Parathyroid adenoma (tissue), 2 donors: ENCODE measurements around the gene ARSJ.

Experiments used
- H2AFZ ChIP-seq: fragments of 300-600 bp; sonication (generic); one replicate; pipeline ENCODE4 v1.7.0; 2017; ENCODE audit warnings: antibody characterized with exemption, mild to moderate bottlenecking
- H3K27ac ChIP-seq: fragments of 300-600 bp; sonication (generic); one replicate; pipeline ENCODE4 v1.7.0; 2017
- H3K27me3 ChIP-seq: fragments of 300-600 bp; sonication (generic); one replicate; pipeline ENCODE4 v1.7.0; 2017; ENCODE audit warnings: low read length; ENCODE audit not compliant: control insufficient read depth, insufficient read depth
- H3K36me3 ChIP-seq: fragments of 300-600 bp; sonication (generic); one replicate; pipeline ENCODE4 v1.7.0; 2017; ENCODE audit warnings: low read length; ENCODE audit not compliant: control insufficient read depth, insufficient read depth
- H3K4me1 ChIP-seq: fragments of 300-600 bp; sonication (generic); one replicate; pipeline ENCODE4 v1.7.0; 2017; ENCODE audit warnings: control low read depth
- H3K4me2 ChIP-seq: fragments of 300-600 bp; sonication (generic); one replicate; pipeline ENCODE4 v1.7.0; 2017; ENCODE audit warnings: low read length
- H3K4me3 ChIP-seq: fragments of 300-600 bp; sonication (generic); one replicate; pipeline ENCODE4 v1.7.0; 2017; ENCODE audit warnings: low read depth, low read length
- H3K79me2 ChIP-seq: fragments of 300-600 bp; sonication (generic); one replicate; pipeline ENCODE4 v1.7.0; 2017; ENCODE audit warnings: control low read depth
- H3K9ac ChIP-seq: fragments of 300-600 bp; sonication (generic); one replicate; pipeline ENCODE4 v1.7.0; 2017; ENCODE audit warnings: mild to moderate bottlenecking
- H3K9me3 ChIP-seq: fragments of 300-600 bp; sonication (generic); one replicate; pipeline ENCODE4 v1.7.0; 2017; ENCODE audit warnings: low read length; ENCODE audit not compliant: control insufficient read depth
- TF ChIP-seq, protein P1 (sequence below): fragments of 300-600 bp; sonication (generic); IDR thresholded peaks from one replicate; pipeline ENCODE4 v1.7.0; 2017; ENCODE audit warnings: antibody characterized with exemption, mild to moderate bottlenecking
- donor health status: primary hyperparathyroidism.

Gene ARSJ

DNA sequence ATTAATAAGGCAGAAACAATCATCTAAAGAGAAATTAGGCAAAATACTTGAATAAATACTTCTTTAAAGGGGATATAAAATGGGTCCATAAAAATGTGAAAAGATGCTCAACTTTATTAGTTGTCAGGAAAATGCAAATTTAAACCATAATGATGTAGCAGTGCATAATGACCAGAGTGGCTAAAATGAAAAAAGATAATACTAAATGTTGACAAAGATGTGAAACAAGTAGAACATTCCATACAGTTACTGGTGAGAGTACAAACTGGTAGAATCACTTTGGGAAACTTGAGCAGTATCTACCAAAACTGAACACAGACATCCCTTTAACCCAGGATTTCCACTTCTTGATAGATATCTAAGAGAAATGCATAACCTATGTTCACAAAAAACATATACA is 5.0 kb downstream of the ARSJ start:
- TF ChIP-seq, protein P1, sequence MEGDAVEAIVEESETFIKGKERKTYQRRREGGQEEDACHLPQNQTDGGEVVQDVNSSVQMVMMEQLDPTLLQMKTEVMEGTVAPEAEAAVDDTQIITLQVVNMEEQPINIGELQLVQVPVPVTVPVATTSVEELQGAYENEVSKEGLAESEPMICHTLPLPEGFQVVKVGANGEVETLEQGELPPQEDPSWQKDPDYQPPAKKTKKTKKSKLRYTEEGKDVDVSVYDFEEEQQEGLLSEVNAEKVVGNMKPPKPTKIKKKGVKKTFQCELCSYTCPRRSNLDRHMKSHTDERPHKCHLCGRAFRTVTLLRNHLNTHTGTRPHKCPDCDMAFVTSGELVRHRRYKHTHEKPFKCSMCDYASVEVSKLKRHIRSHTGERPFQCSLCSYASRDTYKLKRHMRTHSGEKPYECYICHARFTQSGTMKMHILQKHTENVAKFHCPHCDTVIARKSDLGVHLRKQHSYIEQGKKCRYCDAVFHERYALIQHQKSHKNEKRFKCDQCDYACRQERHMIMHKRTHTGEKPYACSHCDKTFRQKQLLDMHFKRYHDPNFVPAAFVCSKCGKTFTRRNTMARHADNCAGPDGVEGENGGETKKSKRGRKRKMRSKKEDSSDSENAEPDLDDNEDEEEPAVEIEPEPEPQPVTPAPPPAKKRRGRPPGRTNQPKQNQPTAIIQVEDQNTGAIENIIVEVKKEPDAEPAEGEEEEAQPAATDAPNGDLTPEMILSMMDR = no peak
- no peaks in the 10 kb centered on the region for H3K36me3 ChIP-seq
- H3K27me3 ChIP-seq = no peaks in the 10 kb centered on the region
- no peak overlapping the region for H2AFZ ChIP-seq
- H3K79me2 ChIP-seq = no peaks in the 10 kb centered on the region
- H3K9me3 ChIP-seq = no peaks in the 10 kb centered on the region
- no peak overlapping the region for H3K4me3 ChIP-seq
- H3K4me2 ChIP-seq = no peak overlapping the region
- no peak overlapping the region for H3K27ac ChIP-seq
- H3K4me1 ChIP-seq = no peaks in the 10 kb centered on the region
- no peak overlapping the region for H3K9ac ChIP-seq

GRCh38 chr4:113973345-113973744 is 6.1 kb downstream of the ARSJ start:
- Histone ChIP-seq H3K36me3 (no peaks in the 10 kb centered on the region), H2AFZ (no peak overlapping the region), H3K4me2 (no peak overlapping the region), H3K4me3 (no peak overlapping the region), H3K79me2 (no peaks in the 10 kb centered on the region), H3K27ac (no peak overlapping the region), H3K9me3 (no peaks in the 10 kb centered on the region), H3K4me1 (no peaks in the 10 kb centered on the region), H3K27me3 (no peaks in the 10 kb centered on the region), H3K9ac (no peak overlapping the region)
- TF ChIP-seq, protein P1 = no peak

DNA sequence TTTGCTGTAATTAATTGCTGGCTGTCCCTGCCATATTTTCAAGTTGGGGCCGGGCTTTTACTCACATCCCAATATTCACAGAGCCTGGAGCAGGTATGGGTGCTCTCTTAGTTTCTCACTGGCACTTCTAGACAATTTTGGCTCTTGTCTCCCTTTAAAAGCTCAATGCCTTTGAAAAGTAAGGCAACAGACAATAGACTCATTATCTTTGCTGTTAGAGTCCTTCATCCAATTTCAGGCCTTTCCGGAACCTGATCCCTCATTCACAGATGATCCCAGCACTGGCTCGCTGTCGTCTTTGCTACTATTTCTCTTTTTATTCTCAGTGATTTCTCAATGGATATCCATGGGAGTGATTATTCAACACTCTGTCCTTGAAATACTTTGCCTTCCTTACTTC is 6.7 kb downstream of the ARSJ start:
- H2AFZ ChIP-seq = no peak overlapping the region
- TF ChIP-seq, protein P1 = no peak
- peaks cover 2% of the 10 kb centered on the region for H3K27me3 ChIP-seq
- no peaks in the 10 kb centered on the region for H3K4me1 ChIP-seq
- no peaks in the 10 kb centered on the region for H3K9me3 ChIP-seq
- no peaks in the 10 kb centered on the region for H3K36me3 ChIP-seq
- no peak overlapping the region for H3K27ac ChIP-seq
- no peaks in the 10 kb centered on the region for H3K79me2 ChIP-seq
- H3K4me2 ChIP-seq = no peak overlapping the region
- no peak overlapping the region for H3K9ac ChIP-seq
- H3K4me3 ChIP-seq = no peak overlapping the region

DNA sequence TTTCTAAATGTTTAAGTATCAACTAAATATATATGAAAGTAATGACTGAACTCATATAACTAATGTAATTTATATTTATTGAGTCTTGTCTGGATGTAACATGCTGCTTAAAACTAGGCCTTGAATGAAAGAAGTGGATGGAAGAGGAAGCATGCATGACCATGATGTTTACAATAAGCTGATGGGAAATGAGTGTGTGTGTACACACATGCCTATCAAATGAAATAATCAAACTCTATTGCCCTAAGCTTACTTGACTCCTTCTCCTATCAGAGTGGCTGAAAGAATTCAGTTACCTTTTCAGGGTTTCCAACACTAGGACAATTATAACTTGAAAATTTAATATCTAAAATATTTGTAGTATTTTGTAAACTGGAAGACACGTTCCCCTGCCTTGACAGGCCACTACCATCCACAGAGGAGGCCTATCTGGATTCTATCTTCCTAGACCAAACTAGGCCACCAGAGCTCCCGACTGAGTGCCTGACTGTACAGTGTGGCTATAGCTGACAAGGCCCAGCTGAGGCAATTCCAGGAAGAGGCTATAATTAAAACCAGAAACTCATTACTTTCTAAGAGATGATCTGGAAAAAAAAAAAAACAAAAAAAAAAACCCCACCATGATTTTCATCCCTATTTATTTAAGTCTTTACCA is 7.6 kb downstream of the ARSJ start:
- no peaks in the 10 kb centered on the region for H3K36me3 ChIP-seq
- no peak overlapping the region for H3K9ac ChIP-seq
- H2AFZ ChIP-seq = no peak overlapping the region
- no peak overlapping the region for H3K4me3 ChIP-seq
- TF ChIP-seq, protein P1 = no peak
- H3K27me3 ChIP-seq = peaks cover 3% of the 10 kb centered on the region
- H3K79me2 ChIP-seq = no peaks in the 10 kb centered on the region
- H3K4me2 ChIP-seq = no peak overlapping the region
- H3K4me1 ChIP-seq = no peaks in the 10 kb centered on the region
- no peak overlapping the region for H3K27ac ChIP-seq
- H3K9me3 ChIP-seq = no peaks in the 10 kb centered on the region

- TF ChIP-seq, protein P1 = no peak
- H3K27ac ChIP-seq = no peak overlapping the region
These were observed 9.6 kb downstream of the ARSJ start for GRCh38 chr4:113969709-113970334.

More at GRCh38 chr4:113969709-113970334, 9.6 kb downstream of the ARSJ start:
- Histone ChIP-seq H3K9me3 (no peaks in the 10 kb centered on the region), H3K9ac (no peak overlapping the region), H3K4me3 (no peak overlapping the region), H3K36me3 (no peaks in the 10 kb centered on the region), H3K4me1 (no peaks in the 10 kb centered on the region), H3K27me3 (peaks cover 3% of the 10 kb centered on the region), H3K4me2 (no peak overlapping the region), H2AFZ (no peak overlapping the region), H3K79me2 (no peaks in the 10 kb centered on the region)
